Mesenteric fat pad (tissue), 1 donor: Measurements from ENCODE around the gene LRRN4CL. TPM values are rescaled to one million over a fixed set of nuclear protein-coding genes. Genes with fewer than 3 reads are reported as not detected.
"Not testable (repeated sequence)": the region's sequence is repeated elsewhere in the genome, so short reads cannot be mapped to it uniquely, and the experiment has no call there.

Experiments
- DNase-seq: peaks from one replicate; pipeline ENCODE4 v3.0.0-alpha.2; 2020; ENCODE audit warnings: low spot score
- total RNA-seq: library from RNA; stranded (reverse); fragmentation: NEBNext Ultra II Directional; extraction: Animal tissue kit (Norgen Biotek cat#: 25700); gene quantifications from one replicate; pipeline ENCODE4 v1.2.1, GENCODE V29; 2021
- donor health status: DM: yes; HTN: yes; CAD: no.

Gene LRRN4CL
- total RNA-seq, 1 donor from 2014 or later = 88.9 TPM

- DNase-seq = no peak
Measured at GRCh38 chr11:62710001-62710345, 20.6 kb upstream of the LRRN4CL start.

GRCh38 chr11:62709247-62710000 lies 20.1 kb upstream of the LRRN4CL start:
- peak; percentile 97 for DNase-seq

- DNase-seq = no peak
Measured at GRCh38 chr11:62708793-62709192, 19.5 kb upstream of the LRRN4CL start.

GRCh38 chr11:62708392-62708791 lies 19.1 kb upstream of the LRRN4CL start:
- DNase-seq = no peak

- no peak for DNase-seq
Measured at GRCh38 chr11:62707277-62707861, 18.0 kb upstream of the LRRN4CL start, which contains the start of the genes BSCL2 and GNG3. BSCL2 (minus strand) TSS chr11:62707424; CDS start chr11:62707195, 229 bp downstream. GNG3 (plus strand) TSS chr11:62707676; CDS start chr11:62708296, 620 bp downstream.

GRCh38 chr11:62706850-62707247 lies 17.5 kb upstream of the LRRN4CL start:
- DNase-seq = no peak

- peak; percentile 99 for DNase-seq
Measured at GRCh38 chr11:62705880-62706849, 16.8 kb upstream of the LRRN4CL start.

GRCh38 chr11:62705413-62705812 lies 16.1 kb upstream of the LRRN4CL start:
- DNase-seq = no peak

- DNase-seq = not testable (repeated sequence)
Measured at GRCh38 chr11:62703921-62704320, 14.6 kb upstream of the LRRN4CL start.

- DNase-seq = no peak
Measured at GRCh38 chr11:62702246-62702645, 12.9 kb upstream of the LRRN4CL start.

- DNase-seq = no peak
Measured at GRCh38 chr11:62694455-62695167, 5.3 kb upstream of the LRRN4CL start.

- DNase-seq = not testable (repeated sequence)
Measured at GRCh38 chr11:62693624-62694023, 4.3 kb upstream of the LRRN4CL start.

GRCh38 chr11:62688491-62688890 lies 839 bp downstream of the LRRN4CL start:
- no peak for DNase-seq

GRCh38 chr11:62687508-62688396 lies 1.6 kb downstream of the LRRN4CL start:
- DNase-seq = no peak

GRCh38 chr11:62682518-62682917 lies 6.8 kb downstream of the LRRN4CL start:
- DNase-seq = no peak

- DNase-seq = no peak
Measured at GRCh38 chr11:62680825-62681240, 8.5 kb downstream of the LRRN4CL start.

GRCh38 chr11:62678770-62679696 lies 10.3 kb downstream of the LRRN4CL start, which contains the start of gene UBXN1:
UBXN1 (minus strand) TSS chr11:62679073; CDS start chr11:62678923, 150 bp downstream.
- DNase-seq = peak; percentile 95

- DNase-seq = no peak
Measured at GRCh38 chr11:62678433-62678769, 10.9 kb downstream of the LRRN4CL start.

GRCh38 chr11:62677714-62678113 lies 11.6 kb downstream of the LRRN4CL start:
- no peak for DNase-seq
